Kidney (tissue), 14 donors: ENCODE data around the gene FMNL2. TPM values are rescaled to one million over a fixed set of nuclear protein-coding genes. Genes with fewer than 3 reads are reported as not detected.

Source experiments
- DNase-seq, 5 donors: peaks; one replicate each; pipeline ENCODE4 v3.0.0-alpha.2; 2013 to 2020
- FAIRE-seq: peaks from 2 replicates; lab custom pipeline; 2012; peaks lifted over from hg19 to GRCh38; lab: Jason Lieb, UNC
- H3K27ac ChIP-seq, 2 donors: one replicate each; pipeline ENCODE4 v1.7.0; 2013; ENCODE audit warnings: low read depth in 2 of 2, low read length in 2 of 2, inconsistent platforms in 1 of 2
- H3K27me3 ChIP-seq: one replicate; pipeline ENCODE4 v1.7.1; 2013; ENCODE audit warnings: low read length, inconsistent platforms; ENCODE audit not compliant: control insufficient read depth, insufficient read depth
- H3K36me3 ChIP-seq, 3 donors: one replicate each; pipeline versions ENCODE4 v1.7.0 to v1.7.1; 2013; ENCODE audit warnings: low read length in 3 of 3, control low read depth in 1 of 3, inconsistent platforms in 1 of 3; ENCODE audit not compliant: insufficient read depth in 3 of 3, control insufficient read depth in 2 of 3
- H3K4me1 ChIP-seq, 3 donors: one replicate each; pipeline versions ENCODE4 v1.7.0 to v1.7.1; 2013; ENCODE audit warnings: low read length in 3 of 3, inconsistent platforms in 1 of 3, low read depth in 1 of 3; ENCODE audit not compliant: control insufficient read depth in 2 of 3, insufficient read depth in 2 of 3
- H3K4me3 ChIP-seq, 3 donors: one replicate each; pipeline versions ENCODE4 v1.7.0 to v1.8.1; 2013; ENCODE audit warnings: low read length in 3 of 3, control low read depth in 1 of 3, inconsistent platforms in 1 of 3
- H3K9ac ChIP-seq, 3 donors: one replicate each; pipeline versions ENCODE4 v1.7.0 to v1.7.1; 2013; ENCODE audit warnings: low read length in 3 of 3, control low read depth in 1 of 3, inconsistent platforms in 1 of 3
- H3K9me3 ChIP-seq, 3 donors: one replicate each; pipeline versions ENCODE4 v1.7.0 to v1.7.1; 2013; ENCODE audit warnings: low read length in 3 of 3, control low read depth in 1 of 3, inconsistent platforms in 1 of 3; ENCODE audit not compliant: control insufficient read depth in 2 of 3, insufficient read depth in 1 of 3
- intact Hi-C: fragments of 100-400 bp; cut with DNase I; formaldehyde crosslinking; loops from one replicate; pipeline ENCODE4 v1.11.1; 2022
- polyA plus RNA-seq: library from polyadenylated mRNA; stranded (reverse); fragments of 350-450 nt; fragmentation: Illumina TruSeq; extraction: RNeasy Lipid Tissue Mini Kit (QIAGEN cat#74804); gene quantifications from one replicate; pipeline ENCODE4 v1.2.3, GENCODE V29; 2014; ENCODE audit warnings: low read depth, low replicate concordance; ENCODE audit not compliant: insufficient read depth
- total RNA-seq: library from RNA; stranded (reverse); fragmentation: NEBNext Ultra II Directional; extraction: Animal tissue kit (Norgen Biotek cat#: 25700); gene quantifications from one replicate; pipeline ENCODE4 v1.2.1, GENCODE V29; 2021
- TF ChIP-seq, protein P1 (sequence below): IDR thresholded peaks from 3 replicates; pipeline ENCODE4 v1.5.1; 2012; ENCODE audit warnings: mild to moderate bottlenecking, moderate library complexity, borderline replicate concordance; ENCODE audit not compliant: insufficient read depth; ENCODE audit errors: extremely low read depth
- donor health status: control.
- donor health status: control.
- donor health status: control.
- donor health status: control.
- donor health status: control.
- donor health status: DM: yes; HTN: yes; CAD: no.
- donor health status: Normal renal cell carcinoma (clear cell type).

FMNL2 gene
- total and polyA plus RNA-seq, 2 donors from 2014 or later, result 10.7 to 39.1 TPM

DNA sequence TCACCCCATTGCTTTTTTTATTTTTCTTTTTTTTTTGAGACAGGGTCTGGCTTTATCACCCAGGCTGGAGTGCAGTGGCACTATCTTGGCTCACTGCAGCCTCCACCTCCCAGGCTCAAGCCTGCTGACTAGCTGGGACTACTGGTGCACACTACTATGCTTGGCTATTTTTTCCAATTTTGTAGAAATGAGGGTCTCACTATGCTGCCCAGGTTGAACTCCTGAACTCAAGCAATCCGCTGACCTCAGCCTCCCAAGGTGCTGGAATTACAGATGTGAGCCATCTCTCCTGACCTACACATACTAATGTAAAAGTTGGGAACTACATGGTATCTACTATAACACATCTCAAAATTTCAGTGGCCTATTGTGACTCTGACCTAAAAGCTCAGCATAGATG is 101.2 kb downstream of the FMNL2 start:
- intact Hi-C loops, result no loop called here
- H3K9me3 ChIP-seq, result no peaks in the 10 kb centered on the region
- no peak overlapping the region for H3K27ac ChIP-seq
- FAIRE-seq, result no peak
- H3K36me3 ChIP-seq, result no peaks in the 10 kb centered on the region
- DNase-seq, result no peak
- no peak overlapping the region for H3K9ac ChIP-seq
- peaks cover 0 to 4% (median 0%) of the 10 kb centered on the region in 3 donors for H3K4me1 ChIP-seq
- H3K4me3 ChIP-seq, result no peak overlapping the region
- H3K27me3 ChIP-seq, result no peaks in the 10 kb centered on the region
- TF ChIP-seq, protein P1, sequence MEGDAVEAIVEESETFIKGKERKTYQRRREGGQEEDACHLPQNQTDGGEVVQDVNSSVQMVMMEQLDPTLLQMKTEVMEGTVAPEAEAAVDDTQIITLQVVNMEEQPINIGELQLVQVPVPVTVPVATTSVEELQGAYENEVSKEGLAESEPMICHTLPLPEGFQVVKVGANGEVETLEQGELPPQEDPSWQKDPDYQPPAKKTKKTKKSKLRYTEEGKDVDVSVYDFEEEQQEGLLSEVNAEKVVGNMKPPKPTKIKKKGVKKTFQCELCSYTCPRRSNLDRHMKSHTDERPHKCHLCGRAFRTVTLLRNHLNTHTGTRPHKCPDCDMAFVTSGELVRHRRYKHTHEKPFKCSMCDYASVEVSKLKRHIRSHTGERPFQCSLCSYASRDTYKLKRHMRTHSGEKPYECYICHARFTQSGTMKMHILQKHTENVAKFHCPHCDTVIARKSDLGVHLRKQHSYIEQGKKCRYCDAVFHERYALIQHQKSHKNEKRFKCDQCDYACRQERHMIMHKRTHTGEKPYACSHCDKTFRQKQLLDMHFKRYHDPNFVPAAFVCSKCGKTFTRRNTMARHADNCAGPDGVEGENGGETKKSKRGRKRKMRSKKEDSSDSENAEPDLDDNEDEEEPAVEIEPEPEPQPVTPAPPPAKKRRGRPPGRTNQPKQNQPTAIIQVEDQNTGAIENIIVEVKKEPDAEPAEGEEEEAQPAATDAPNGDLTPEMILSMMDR, result no peak

GRCh38 chr2:152437276-152438108 is 102.5 kb downstream of the FMNL2 start:
- no peak for FAIRE-seq
- no peak for DNase-seq
- Histone ChIP-seq H3K9ac (no peak overlapping the region), H3K36me3 (no peaks in the 10 kb centered on the region), H3K4me3 (no peak overlapping the region), H3K9me3 (no peaks in the 10 kb centered on the region), H3K4me1 (peaks cover 0 to 3% (median 0%) of the 10 kb centered on the region in 3 donors), H3K27me3 (no peaks in the 10 kb centered on the region), H3K27ac (no peak overlapping the region)
- TF ChIP-seq, protein P1, result no peak
- intact Hi-C loops, result no loop called here

DNA sequence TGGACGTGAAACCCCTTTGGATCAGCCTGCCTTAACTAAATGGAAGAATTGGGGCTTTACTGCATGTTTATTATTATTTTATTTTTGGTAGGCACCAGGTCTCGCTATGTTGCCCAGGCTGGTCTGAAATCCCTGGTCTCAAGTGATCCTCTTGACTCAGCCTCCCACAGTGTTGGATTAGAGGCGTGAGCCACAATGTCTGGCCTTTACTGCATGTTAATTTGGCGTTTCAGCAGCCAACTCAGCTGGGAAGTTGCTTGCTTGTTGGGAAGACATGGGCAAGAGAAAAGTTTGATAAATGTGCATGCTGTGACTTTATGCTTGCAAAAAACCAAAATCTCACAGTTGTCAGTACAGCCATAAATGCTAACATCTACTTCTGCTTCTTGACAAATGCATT is 105.1 kb downstream of the FMNL2 start:
- FAIRE-seq (no peak), DNase-seq (no peak)
- Histone ChIP-seq H3K27ac (no peak overlapping the region), H3K4me1 (peaks cover 0 to 9% (median 4%) of the 10 kb centered on the region in 3 donors), H3K9ac (no peak overlapping the region), H3K4me3 (no peak overlapping the region), H3K27me3 (no peaks in the 10 kb centered on the region), H3K9me3 (no peaks in the 10 kb centered on the region), H3K36me3 (no peaks in the 10 kb centered on the region)
- intact Hi-C loops, result no loop called here
- TF ChIP-seq, protein P1, result no peak
